Adrenal gland (tissue), 5 donors: ENCODE measurements around the gene IGHMBP2.

Source experiments
- CTCF ChIP-seq, 6 experiments: fragments of 450-650 bp in 4 of 6; fragments of 200-600 bp in 2 of 6; sonication (generic) in 1 of 6; IDR thresholded peaks; 1 replicate in 5 of 6; 2 replicates in 1 of 6; pipeline versions ENCODE4 v1.5.1 to v1.8.0; 2016 to 2021; ENCODE audit warnings: antibody characterized with exemption in 6 of 6, mild to moderate bottlenecking in 2 of 6, moderate library complexity in 1 of 6
- POLR2A ChIP-seq, 2 donors: fragments of 450-650 bp; IDR thresholded peaks; one replicate each; pipeline ENCODE4 v1.6.1; 2017; ENCODE audit warnings: antibody characterized with exemption in 2 of 2, mild to moderate bottlenecking in 2 of 2, moderate library complexity in 1 of 2
- donor health status: DM: no; HTN: no; CAD: no.

- no peak for TF ChIP-seq CTCF (IDR thresholded peaks at IDR 0.05)
- no peak for TF ChIP-seq POLR2A (IDR thresholded peaks at IDR 0.05)
Measured at GRCh38 chr11:68961245-68961644, 57.6 kb downstream of the IGHMBP2 start.
